Astrocyte of the spinal cord (primary cell): ENCODE data around the gene CACNB4.

Experiments
- DNase-seq: peaks from one replicate; pipeline ENCODE4 v3.0.0; 2011; ENCODE audit warnings: low read depth, low spot score
- H3K4me3 ChIP-seq: 2 replicates; pipeline ENCODE4 v1.5.1; 2011; ENCODE audit warnings: low read depth, mild to moderate bottlenecking, low read length, moderate library complexity
- in situ Hi-C: cut with HindIII; loops from 2 replicates; pipeline ENCODE4 v1.10.0; 2017; ENCODE audit warnings: low sequenced_read_pairs
- TF ChIP-seq, protein P1 (sequence below): IDR thresholded peaks from 2 replicates; pipeline ENCODE4 v1.5.1; 2012; ENCODE audit warnings: low read depth, mild to moderate bottlenecking, low read length, inconsistent platforms

The CACNB4 gene

GRCh38 chr2:151830961-151831360 is 267.9 kb downstream of the CACNB4 start:
- in situ Hi-C loops: no loop called here
- TF ChIP-seq, protein P1, sequence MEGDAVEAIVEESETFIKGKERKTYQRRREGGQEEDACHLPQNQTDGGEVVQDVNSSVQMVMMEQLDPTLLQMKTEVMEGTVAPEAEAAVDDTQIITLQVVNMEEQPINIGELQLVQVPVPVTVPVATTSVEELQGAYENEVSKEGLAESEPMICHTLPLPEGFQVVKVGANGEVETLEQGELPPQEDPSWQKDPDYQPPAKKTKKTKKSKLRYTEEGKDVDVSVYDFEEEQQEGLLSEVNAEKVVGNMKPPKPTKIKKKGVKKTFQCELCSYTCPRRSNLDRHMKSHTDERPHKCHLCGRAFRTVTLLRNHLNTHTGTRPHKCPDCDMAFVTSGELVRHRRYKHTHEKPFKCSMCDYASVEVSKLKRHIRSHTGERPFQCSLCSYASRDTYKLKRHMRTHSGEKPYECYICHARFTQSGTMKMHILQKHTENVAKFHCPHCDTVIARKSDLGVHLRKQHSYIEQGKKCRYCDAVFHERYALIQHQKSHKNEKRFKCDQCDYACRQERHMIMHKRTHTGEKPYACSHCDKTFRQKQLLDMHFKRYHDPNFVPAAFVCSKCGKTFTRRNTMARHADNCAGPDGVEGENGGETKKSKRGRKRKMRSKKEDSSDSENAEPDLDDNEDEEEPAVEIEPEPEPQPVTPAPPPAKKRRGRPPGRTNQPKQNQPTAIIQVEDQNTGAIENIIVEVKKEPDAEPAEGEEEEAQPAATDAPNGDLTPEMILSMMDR: no peak
- no peak for DNase-seq
- no peak overlapping the region for H3K4me3 ChIP-seq

GRCh38 chr2:151828890-151829324 is 269.9 kb downstream of the CACNB4 start:
- in situ Hi-C loops: no loop called here
- H3K4me3 ChIP-seq: peak overlapping the region; percentile 59
- TF ChIP-seq, protein P1: no peak
- no peak for DNase-seq

GRCh38 chr2:151828143-151828889 is 270.5 kb downstream of the CACNB4 start, which contains the start of gene ARL5A:
Gene ARL5A (minus strand): TSS chr2:151828421. CDS start chr2:151828176, 245 bp downstream.
- H3K4me3 ChIP-seq: peak within 1 kb of the TSS; percentile 59
- peak; percentile 97 for DNase-seq
- in situ Hi-C loops: no loop called here
- TF ChIP-seq, protein P1: no peak

GRCh38 chr2:151827564-151828142 is 271.2 kb downstream of the CACNB4 start:
- TF ChIP-seq, protein P1: no peak
- in situ Hi-C loops: no loop called here
- peak; percentile 31 for DNase-seq
- H3K4me3 ChIP-seq: peak overlapping the region; percentile 59

- DNase-seq: peak; percentile 33
- TF ChIP-seq, protein P1: no peak
- H3K4me3 ChIP-seq: peak overlapping the region; percentile 59
- in situ Hi-C loops: no loop called here
Measured at GRCh38 chr2:151826737-151827157, 272.1 kb downstream of the CACNB4 start.

DNA sequence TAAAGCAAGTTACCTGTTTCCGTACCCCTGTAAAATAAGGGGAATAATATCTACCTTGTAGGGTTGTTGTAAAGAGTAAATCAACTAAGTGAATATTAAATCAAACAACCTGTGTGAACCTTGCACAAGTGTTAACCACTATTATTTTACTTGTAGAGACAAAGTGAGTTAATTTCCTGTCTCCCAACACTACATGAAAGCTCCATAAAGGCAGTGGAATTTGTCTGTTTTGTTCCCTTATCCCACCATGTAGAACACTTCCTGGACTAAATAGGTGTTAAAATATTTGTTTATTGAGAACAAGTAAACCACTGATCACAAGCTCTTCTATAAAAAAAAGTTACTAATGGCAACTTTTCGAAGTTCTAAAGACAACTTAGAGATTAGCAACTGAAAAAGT is 274.0 kb downstream of the CACNB4 start:
- in situ Hi-C loops: no loop called here
- no peak overlapping the region for H3K4me3 ChIP-seq
- TF ChIP-seq, protein P1: no peak

More for the DNA sequence above, 274.0 kb downstream of the CACNB4 start:
- DNase-seq: peak; percentile 2
